GM19397 (cell line): ENCODE results near the gene TIGIT.

Source experiments
- ATAC-seq: cut with Tn5 transposase; IDR thresholded peaks from one replicate; pipeline ENCODE4 v1.9.1; 2021; ENCODE audit warnings: mild to moderate bottlenecking, moderate library complexity; ENCODE audit not compliant: unreplicated experiment

Gene TIGIT

DNA sequence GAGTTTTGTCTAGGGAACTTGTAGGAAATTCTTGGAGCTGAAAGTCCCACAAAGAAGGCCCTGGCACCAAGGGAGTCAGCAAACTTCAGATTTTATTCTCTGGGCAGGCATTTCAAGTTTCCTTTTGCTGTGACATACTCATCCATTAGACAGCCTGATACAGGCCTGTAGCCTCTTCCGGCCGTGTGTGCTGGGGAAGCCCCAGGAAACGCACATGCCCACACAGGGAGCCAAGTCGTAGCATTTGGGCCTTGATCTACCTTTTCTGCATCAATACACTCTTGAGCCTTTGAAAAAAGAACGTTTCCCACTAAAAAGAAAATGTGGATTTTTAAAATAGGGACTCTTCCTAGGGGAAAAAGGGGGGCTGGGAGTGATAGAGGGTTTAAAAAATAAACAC lies 15.0 kb downstream of the TIGIT start:
- peak; percentile 87 for ATAC-seq

GRCh38 chr3:114310695-114311094 lies 16.9 kb downstream of the TIGIT start:
- no peak for ATAC-seq

DNA sequence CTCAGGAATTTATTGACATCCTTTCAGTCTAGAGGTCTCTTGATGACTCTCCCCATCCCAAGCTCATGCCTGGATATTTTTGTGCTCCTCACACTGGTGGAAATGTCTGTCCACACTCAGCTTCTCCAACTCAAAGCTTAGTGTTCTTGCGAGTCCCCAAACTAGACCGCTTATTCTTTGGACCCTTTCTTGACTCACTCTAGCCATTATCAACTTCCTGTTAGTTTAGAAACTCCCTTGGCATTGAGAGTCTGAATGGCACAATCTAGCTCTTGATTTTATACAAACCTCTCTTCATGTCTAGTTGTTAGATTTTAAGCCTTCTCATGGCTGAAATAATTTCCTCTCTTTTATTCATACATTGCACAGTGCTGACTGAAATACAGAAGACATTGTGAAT lies 19.6 kb downstream of the TIGIT start:
- no peak for ATAC-seq

GRCh38 chr3:114314282-114314681 lies 20.5 kb downstream of the TIGIT start:
- no peak for ATAC-seq

DNA sequence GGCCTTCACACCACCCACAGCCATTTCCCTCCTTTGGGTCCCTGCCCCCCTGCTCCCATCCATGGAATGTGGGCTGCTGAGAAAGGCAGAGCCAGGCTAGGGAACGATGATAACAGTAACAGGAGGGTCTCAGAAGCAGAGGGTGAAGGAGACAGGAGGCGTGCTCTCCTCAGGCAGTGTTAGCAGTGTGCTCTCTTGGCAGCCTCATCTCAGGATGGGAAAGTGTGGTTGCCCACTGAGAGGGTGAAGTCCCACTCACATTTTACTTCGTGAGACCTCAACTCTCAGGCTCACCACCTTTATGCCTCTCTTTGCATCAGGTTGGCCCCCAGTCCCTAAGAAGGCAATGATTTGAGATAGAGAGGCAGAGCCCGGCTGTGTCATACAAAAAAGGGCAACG lies 24.5 kb downstream of the TIGIT start:
- no peak for ATAC-seq

DNA sequence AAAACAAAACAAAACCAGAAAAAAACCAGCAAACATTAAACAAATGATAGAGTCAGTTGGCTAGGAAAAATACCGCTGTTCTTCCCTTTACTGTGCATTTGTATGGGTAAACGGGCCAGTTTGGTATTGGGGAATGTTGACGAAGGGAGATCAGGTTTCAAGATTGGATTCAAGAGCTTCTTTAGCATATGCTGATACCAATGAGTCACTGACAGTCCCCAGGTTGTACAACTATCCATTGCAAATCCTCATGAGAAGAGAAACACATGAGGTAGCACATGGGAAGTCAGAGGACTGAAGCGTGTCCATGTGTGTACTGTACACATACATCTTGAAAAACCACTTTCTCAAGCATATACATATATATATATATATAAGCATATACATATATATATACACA lies 25.6 kb downstream of the TIGIT start:
- ATAC-seq, result no peak

GRCh38 chr3:114320246-114320645 lies 26.4 kb downstream of the TIGIT start:
- ATAC-seq, result no peak

DNA sequence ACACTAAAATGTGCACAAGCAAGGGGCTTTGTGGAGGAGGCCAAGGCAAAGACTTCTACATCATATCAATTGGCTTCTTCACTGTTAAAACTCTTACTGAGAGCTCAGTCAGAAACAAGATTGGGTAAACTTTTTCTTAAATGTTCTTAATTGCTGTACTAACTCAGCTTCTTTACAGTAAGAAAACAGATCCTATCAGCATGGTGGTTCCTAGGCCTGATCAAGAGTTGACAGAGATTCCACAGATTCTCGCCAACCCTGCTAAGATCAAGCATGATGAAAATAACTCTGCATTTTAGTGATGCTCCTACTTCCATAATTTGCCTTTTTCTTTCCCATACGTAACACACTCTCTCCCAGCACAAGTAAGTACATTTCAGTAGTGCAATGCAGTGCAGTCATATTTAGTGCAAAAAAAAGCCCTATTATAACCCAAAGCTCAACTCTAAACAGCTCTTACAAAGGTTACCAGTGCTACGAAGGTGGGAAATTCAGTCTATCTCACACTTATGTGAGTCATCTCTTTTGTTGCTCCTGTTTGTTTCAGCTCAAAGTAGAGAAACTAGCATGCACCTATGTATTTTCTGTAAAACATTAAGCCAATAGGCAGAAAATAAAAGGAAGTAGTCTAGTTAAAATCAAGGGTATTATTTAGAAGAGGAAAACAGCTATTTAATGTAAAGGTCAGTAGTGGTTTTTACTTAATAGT lies 29.9 kb downstream of the TIGIT start:
- ATAC-seq, result no peak

DNA sequence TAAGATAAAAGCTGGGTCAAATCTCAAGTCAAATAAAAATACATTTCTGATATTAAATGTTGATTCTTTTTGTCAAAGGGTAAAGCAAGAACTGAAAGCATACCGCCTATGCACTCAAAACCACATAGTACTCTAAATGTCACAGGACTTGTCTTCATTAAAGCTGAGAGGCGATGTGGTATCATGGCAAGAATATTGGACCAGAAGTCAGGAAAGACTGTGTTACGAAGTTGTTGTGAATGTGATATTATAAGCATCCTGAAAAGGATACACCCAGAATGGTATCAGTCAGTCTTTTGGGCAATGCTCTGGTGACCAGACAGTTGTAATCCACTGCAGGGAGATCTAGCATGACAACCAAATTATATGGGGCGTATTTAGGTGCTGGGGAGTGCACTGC lies 33.8 kb downstream of the TIGIT start:
- ATAC-seq, result no peak

DNA sequence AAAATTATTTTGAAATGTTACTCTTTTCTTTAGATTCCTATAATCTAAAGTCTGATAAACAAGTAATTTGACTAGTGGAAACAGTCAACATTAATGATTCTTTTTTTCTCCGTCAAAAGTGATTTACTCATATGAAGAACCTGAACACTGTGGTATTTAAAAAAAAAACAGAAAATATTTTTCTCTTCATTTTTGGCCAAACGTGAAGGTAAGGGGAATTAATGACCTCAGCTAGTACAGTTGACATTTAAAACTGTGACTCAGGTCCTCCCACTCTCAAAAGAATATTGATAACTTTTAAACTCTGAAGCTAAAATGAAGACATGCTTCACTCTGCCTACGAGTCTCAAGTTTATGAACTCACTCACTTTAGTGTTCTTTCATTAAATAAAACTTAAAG lies 34.5 kb downstream of the TIGIT start:
- ATAC-seq, result no peak

DNA sequence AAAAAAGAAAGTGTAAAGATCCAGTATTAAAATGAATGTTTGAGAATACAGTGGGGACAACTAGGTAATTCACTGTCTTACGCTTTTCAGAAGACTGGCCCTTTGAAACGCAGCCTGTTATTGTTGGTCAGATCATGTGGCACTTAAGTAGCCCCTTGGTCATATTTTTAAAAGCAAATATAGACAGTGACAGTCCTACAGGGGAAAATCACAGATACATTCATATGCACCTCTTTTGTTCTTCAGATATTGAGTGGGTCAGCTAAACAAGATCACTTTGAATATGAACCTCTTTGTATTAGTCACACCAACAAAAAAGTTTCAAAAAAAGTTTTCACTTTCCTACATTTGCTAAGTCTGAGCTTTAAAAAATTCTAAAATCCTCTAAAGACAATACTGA lies 36.0 kb downstream of the TIGIT start:
- ATAC-seq, result no peak

DNA sequence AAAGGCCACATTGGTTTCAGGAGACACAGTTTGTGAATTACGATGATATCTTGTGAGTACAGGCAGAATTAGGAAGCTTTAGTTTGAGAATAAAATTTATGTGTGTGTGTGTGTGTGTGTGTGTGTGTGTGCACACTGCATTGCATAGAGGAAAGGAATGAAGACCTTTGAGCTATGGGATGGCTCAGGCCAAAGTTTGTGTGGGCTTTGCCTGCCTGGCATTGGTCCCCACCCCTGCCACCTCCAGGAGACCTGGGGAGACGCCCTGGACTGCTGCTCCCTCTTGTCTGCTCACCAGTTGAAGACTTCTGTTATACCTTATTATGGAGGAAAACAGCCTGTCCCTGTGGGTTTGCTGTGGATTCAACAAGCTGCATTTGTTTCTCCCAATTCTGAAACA lies 37.2 kb downstream of the TIGIT start:
- no peak for ATAC-seq

DNA sequence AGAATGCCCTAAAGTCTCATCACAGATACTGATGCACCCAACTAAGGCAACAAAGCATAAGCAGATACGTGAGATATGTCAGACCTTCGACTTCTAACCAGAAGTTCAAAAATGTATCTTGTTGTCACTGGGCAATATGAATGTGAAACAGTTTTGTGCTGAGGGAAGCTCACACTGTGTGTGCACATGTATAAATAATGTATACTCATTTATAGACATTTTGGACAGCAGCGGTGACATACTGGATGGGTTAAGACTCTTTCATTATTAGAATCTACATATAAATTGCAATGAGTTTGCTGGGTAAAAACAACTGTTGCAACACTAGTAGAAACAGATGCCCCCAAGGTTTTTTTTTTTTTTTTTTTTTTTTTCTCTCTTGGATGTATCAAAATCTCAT lies 37.9 kb downstream of the TIGIT start:
- ATAC-seq, result no peak

GRCh38 chr3:114332342-114333179 lies 38.7 kb downstream of the TIGIT start:
- peak; percentile 63 for ATAC-seq

DNA sequence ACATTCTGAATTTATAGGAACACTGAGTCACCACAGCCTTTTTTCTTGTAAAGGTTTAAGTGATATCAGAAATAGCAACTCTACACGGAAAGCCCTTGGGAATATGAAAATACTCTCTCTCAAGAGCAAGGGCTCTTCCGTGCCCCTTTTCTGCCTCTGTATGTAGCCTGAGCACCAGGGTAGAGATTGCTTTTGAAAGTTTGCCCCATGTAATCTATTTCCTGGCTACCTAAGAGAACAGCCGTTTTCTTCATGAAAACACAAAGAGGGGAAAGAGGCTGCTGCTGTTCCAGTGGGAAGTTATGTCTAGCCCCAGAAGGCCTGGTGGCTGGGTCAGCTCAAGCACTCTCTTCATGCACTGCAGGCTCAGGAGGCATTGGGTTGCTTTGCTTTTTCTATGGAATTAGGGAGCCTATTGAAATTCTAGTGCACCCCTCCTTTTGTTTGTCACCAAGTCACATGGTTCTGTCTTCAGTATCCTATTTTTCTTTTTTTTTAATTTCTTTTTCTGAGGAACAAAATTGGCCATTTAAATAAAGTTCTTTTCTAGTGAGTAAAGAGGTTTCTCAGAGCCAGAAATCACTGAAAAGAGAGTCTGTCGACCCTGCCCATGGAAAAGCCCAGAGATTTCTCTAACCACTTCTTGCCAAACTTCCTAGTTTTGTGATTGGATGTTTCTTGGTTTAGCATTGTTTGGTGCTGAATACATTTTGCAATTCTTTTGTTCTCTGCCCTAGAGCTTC lies 39.5 kb downstream of the TIGIT start:
- no peak for ATAC-seq

DNA sequence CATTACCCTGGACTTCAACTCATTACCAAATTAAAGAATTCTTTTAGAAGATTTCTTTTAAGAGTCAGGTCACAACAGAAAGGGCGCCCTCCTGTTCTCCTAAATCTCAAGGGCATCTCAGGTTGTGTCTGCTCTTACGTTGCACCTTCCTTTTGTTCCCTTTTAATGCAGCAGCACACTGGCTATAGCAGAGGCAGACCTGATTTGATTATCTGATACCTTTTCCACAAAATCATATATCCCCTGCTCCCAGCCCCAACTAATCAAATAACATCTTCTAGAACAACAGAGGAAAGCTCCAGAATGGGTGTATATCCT lies 40.1 kb downstream of the TIGIT start:
- ATAC-seq, result no peak

- ATAC-seq, result no peak
Observed at GRCh38 chr3:114336122-114336697, 42.4 kb downstream of the TIGIT start.

DNA sequence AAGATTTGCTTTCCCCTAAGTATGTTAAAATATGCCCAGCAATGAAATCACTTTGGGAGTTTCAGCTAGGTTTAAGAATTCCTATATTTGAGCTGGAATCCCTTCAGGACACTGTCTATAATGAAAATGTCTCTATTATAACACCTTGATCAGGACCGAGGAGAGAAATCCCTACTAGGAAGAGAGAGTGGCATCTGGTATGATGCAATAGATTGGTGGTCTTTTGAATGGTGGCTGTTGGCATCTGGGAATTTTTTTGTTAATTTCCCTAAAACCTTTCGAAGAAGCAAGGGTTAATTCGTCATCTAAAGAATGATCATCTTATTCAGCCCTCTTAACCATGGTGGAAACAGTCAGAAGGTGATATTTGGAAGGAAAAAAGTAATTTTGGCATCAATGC lies 43.0 kb downstream of the TIGIT start:
- no peak for ATAC-seq

DNA sequence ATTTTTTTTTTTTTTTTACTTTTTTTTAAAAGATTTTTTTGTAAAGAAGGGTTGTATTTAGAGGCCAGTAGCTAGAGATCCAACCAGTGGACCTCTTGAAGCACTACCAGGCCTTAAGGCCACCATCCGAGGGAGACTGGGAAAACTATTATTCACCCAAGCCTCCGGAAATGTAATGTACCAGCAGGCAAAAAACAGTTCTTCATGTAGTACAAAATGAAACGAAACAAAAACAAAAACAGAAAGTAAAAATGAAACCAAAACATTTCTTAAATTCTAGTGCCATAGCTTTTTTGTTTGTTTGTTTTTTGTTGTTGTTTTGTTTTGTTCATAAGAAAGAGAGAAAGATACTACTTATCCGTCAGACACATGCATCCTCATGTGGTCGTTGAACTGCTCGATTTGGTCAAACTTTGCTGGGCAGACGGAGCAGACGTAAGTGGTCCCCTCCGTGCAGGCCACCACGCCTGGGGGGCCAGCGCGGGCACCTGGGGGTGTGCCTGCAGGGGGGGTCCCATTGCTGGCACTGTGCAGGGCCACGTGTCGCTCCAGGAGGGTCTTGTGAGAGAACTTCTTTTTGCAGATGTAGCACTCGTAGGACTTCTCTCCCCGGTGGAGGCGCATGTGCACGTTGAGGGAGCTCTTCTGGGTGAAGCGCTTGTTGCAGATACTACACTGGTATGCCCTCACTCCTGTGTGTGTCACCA lies 45.0 kb downstream of the TIGIT start:
- ATAC-seq, result no peak

- ATAC-seq, result no peak
Observed at GRCh38 chr3:114344492-114344891, 50.7 kb downstream of the TIGIT start.

- no peak for ATAC-seq
Observed at GRCh38 chr3:114350271-114350670, 56.4 kb downstream of the TIGIT start.
